ENCODE results near the gene CFAP107.

Gene CFAP107

GRCh38 chr1:12760256-12760795, 14.3 kb downstream of the CFAP107 start:
- Histone ChIP-seq H2AFZ (ENCODE audit: low read length) (no peak overlapping the region), H3K4me1 (ENCODE audit: insufficient read depth, low read length, severe bottlenecking) (no peaks in the 10 kb centered on the region), H3K79me2 (ENCODE audit: insufficient read depth, low read length) (no peaks in the 10 kb centered on the region), H3K9ac (ENCODE audit: low read length) (no peak overlapping the region), H4K20me1 (ENCODE audit: insufficient read depth, low read length) (no peaks in the 10 kb centered on the region), H3K9me2 (ENCODE audit: low read depth, low read length) (no peaks in the 10 kb centered on the region), H3K4me3 (ENCODE audit: low read depth, low read length, poor library complexity, severe bottlenecking) (no peak overlapping the region), H3K27me3 (ENCODE audit: insufficient read depth, low read length) (no peaks in the 10 kb centered on the region), H3K9me3 (ENCODE audit: low read length) (no peaks in the 10 kb centered on the region), H3F3A (ENCODE audit: insufficient read depth, low read length) (no peaks in the 10 kb centered on the region), H3K36me3 (ENCODE audit: insufficient read depth, low read length) (no peaks in the 10 kb centered on the region), H3K4me2 (ENCODE audit: low read length) (no peak overlapping the region), H3K27ac (ENCODE audit: low read depth, low read length, poor library complexity, severe bottlenecking) (no peak overlapping the region)
- TF ChIP-seq EZH2 (IDR thresholded peaks at IDR 0.05; ENCODE audit: borderline replicate concordance, low read length) (no peak), CTCF (IDR thresholded peaks at IDR 0.05; ENCODE audit: low read length) (peak; percentile 25; the same call in 1 of the 2 replicates)

- H3K4me2 ChIP-seq (ENCODE audit: low read length), result no peak overlapping the region
- H3K27ac ChIP-seq (ENCODE audit: low read depth, low read length, poor library complexity, severe bottlenecking), result no peak overlapping the region
- no peak overlapping the region for H2AFZ ChIP-seq (ENCODE audit: low read length)
- H3K4me1 ChIP-seq (ENCODE audit: insufficient read depth, low read length, severe bottlenecking), result no peaks in the 10 kb centered on the region
- H4K20me1 ChIP-seq (ENCODE audit: insufficient read depth, low read length), result no peaks in the 10 kb centered on the region
- H3F3A ChIP-seq (ENCODE audit: insufficient read depth, low read length), result no peaks in the 10 kb centered on the region
- H3K36me3 ChIP-seq (ENCODE audit: insufficient read depth, low read length), result no peaks in the 10 kb centered on the region
- TF ChIP-seq CTCF (IDR thresholded peaks at IDR 0.05; ENCODE audit: low read length) (no peak), EZH2 (IDR thresholded peaks at IDR 0.05; ENCODE audit: borderline replicate concordance, low read length) (no peak)
- no peak overlapping the region for H3K9ac ChIP-seq (ENCODE audit: low read length)
- H3K79me2 ChIP-seq (ENCODE audit: insufficient read depth, low read length), result no peaks in the 10 kb centered on the region
- H3K9me3 ChIP-seq (ENCODE audit: low read length), result no peaks in the 10 kb centered on the region
- H3K9me2 ChIP-seq (ENCODE audit: low read depth, low read length), result no peaks in the 10 kb centered on the region
- no peaks in the 10 kb centered on the region for H3K27me3 ChIP-seq (ENCODE audit: insufficient read depth, low read length)
- no peak overlapping the region for H3K4me3 ChIP-seq (ENCODE audit: low read depth, low read length, poor library complexity, severe bottlenecking)
Observed at GRCh38 chr1:12761781-12762180, 15.8 kb downstream of the CFAP107 start.

- H3K36me3 ChIP-seq (ENCODE audit: insufficient read depth, low read length), result no peaks in the 10 kb centered on the region
- no peaks in the 10 kb centered on the region for H3K9me3 ChIP-seq (ENCODE audit: low read length)
- no peak overlapping the region for H2AFZ ChIP-seq (ENCODE audit: low read length)
- H3K9ac ChIP-seq (ENCODE audit: low read length), result no peak overlapping the region
- TF ChIP-seq CTCF (IDR thresholded peaks at IDR 0.05; ENCODE audit: low read length), result no peak
- TF ChIP-seq EZH2 (IDR thresholded peaks at IDR 0.05; ENCODE audit: borderline replicate concordance, low read length), result no peak
- H3K4me2 ChIP-seq (ENCODE audit: low read length), result no peak overlapping the region
- no peaks in the 10 kb centered on the region for H3K9me2 ChIP-seq (ENCODE audit: low read depth, low read length)
- no peak overlapping the region for H3K4me3 ChIP-seq (ENCODE audit: low read depth, low read length, poor library complexity, severe bottlenecking)
- no peaks in the 10 kb centered on the region for H3K27me3 ChIP-seq (ENCODE audit: insufficient read depth, low read length)
- no peaks in the 10 kb centered on the region for H3K4me1 ChIP-seq (ENCODE audit: insufficient read depth, low read length, severe bottlenecking)
- no peaks in the 10 kb centered on the region for H3F3A ChIP-seq (ENCODE audit: insufficient read depth, low read length)
- no peak overlapping the region for H3K27ac ChIP-seq (ENCODE audit: low read depth, low read length, poor library complexity, severe bottlenecking)
- no peaks in the 10 kb centered on the region for H3K79me2 ChIP-seq (ENCODE audit: insufficient read depth, low read length)
- H4K20me1 ChIP-seq (ENCODE audit: insufficient read depth, low read length), result no peaks in the 10 kb centered on the region
Observed at GRCh38 chr1:12762766-12763165, 16.8 kb downstream of the CFAP107 start.

All from OCI-LY1 (cell line).